ENCODE measurements around the gene UGT8.
"Not testable (repeated sequence)": the region's sequence is repeated elsewhere in the genome, so short reads cannot be mapped to it uniquely, and the experiment has no call there.

UGT8 gene, protein sequence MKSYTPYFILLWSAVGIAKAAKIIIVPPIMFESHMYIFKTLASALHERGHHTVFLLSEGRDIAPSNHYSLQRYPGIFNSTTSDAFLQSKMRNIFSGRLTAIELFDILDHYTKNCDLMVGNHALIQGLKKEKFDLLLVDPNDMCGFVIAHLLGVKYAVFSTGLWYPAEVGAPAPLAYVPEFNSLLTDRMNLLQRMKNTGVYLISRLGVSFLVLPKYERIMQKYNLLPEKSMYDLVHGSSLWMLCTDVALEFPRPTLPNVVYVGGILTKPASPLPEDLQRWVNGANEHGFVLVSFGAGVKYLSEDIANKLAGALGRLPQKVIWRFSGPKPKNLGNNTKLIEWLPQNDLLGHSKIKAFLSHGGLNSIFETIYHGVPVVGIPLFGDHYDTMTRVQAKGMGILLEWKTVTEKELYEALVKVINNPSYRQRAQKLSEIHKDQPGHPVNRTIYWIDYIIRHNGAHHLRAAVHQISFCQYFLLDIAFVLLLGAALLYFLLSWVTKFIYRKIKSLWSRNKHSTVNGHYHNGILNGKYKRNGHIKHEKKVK

GRCh38 chr4:114598191-114599121, at the start of gene UGT8:
TSS of gene UGT8 (plus strand) at chr4:114598807. CDS start at chr4:114622881, 24,074 bp downstream.
- peak within 1 kb of the TSS; percentile 74 for H3K4me3 Mint-ChIP-seq

GRCh38 chr4:114549638-114550037, 49.0 kb upstream of the UGT8 start:
- H3K27ac Mint-ChIP-seq = no peak overlapping the region
- no peaks in the 10 kb centered on the region for H3K27me3 Mint-ChIP-seq
- H3K4me3 Mint-ChIP-seq = no peak overlapping the region
- no peaks in the 10 kb centered on the region for H3K4me1 Mint-ChIP-seq (ENCODE audit: low read depth)
- no peaks in the 10 kb centered on the region for H3K36me3 Mint-ChIP-seq (ENCODE audit: low read depth)
- H3K9me3 Mint-ChIP-seq = no peaks in the 10 kb centered on the region

More at GRCh38 chr4:114598191-114599121, at the start of gene UGT8:
- Mint-ChIP-seq H3K27ac (no peak within 1 kb of the TSS), H3K36me3 (ENCODE audit: low read depth) (no peaks in the 10 kb centered on the region), H3K9me3 (no peaks in the 10 kb centered on the region), H3K27me3 (peaks cover 49% of the 10 kb centered on the region), H3K4me1 (ENCODE audit: low read depth) (peaks cover 13% of the 10 kb centered on the region)

GRCh38 chr4:114558446-114559020, 40.1 kb upstream of the UGT8 start:
- Mint-ChIP-seq H3K4me3 (no peak overlapping the region), H3K9me3 (peaks cover 3% of the 10 kb centered on the region), H3K36me3 (ENCODE audit: low read depth) (no peaks in the 10 kb centered on the region), H3K27me3 (no peaks in the 10 kb centered on the region), H3K4me1 (ENCODE audit: low read depth) (no peaks in the 10 kb centered on the region), H3K27ac (no peak overlapping the region)

GRCh38 chr4:114561590-114561989, 37.0 kb upstream of the UGT8 start:
- H3K36me3 Mint-ChIP-seq (ENCODE audit: low read depth) = no peaks in the 10 kb centered on the region
- H3K4me1 Mint-ChIP-seq (ENCODE audit: low read depth) = no peaks in the 10 kb centered on the region
- no peak overlapping the region for H3K4me3 Mint-ChIP-seq
- peaks cover 3% of the 10 kb centered on the region for H3K9me3 Mint-ChIP-seq
- H3K27ac Mint-ChIP-seq = no peak overlapping the region
- H3K27me3 Mint-ChIP-seq = no peaks in the 10 kb centered on the region

- Mint-ChIP-seq H3K27ac (no peak overlapping the region), H3K9me3 (peaks cover 3% of the 10 kb centered on the region), H3K27me3 (no peaks in the 10 kb centered on the region), H3K4me3 (no peak overlapping the region), H3K4me1 (ENCODE audit: low read depth) (no peaks in the 10 kb centered on the region), H3K36me3 (ENCODE audit: low read depth) (no peaks in the 10 kb centered on the region)
Measured at GRCh38 chr4:114562176-114562904, 36.3 kb upstream of the UGT8 start.

DNA sequence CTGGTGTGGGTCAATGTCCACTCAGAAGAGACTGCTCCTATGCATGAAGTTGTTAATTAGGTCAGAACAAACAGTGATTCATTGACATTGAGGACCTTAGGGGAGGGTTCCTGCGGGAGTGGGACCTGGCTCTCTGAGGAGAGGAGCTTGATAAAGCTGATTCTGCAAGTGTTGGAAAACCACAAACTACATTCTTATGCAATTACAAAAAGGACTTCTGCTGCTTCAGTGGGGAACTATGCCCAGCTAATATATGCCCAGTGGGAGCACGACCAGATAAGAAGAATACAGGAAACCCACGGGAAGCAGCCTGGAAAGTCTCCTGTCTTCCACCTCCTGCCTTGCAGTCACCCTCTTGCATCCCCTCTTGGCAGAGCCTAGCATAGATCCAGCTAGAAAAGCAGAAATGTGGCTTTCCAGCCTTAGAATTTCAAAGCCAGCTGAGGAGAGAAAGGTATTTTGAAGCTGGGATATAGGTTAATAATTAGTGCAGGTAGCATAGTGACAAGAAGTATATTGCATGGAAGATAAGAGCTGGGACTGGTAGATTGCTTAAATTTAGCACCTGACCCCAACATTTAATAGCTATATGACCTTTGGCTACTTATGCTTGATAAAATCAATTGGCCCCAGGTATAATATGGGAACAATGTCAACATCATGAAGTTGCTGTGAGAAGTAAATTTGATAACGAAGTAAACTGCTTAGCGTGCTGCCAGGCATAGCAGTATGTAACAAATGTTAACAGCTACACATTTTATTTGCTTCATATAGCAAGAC, 34.9 kb upstream of the UGT8 start:
- Mint-ChIP-seq H3K27ac (no peak overlapping the region), H3K27me3 (no peaks in the 10 kb centered on the region), H3K36me3 (ENCODE audit: low read depth) (no peaks in the 10 kb centered on the region), H3K4me1 (ENCODE audit: low read depth) (no peaks in the 10 kb centered on the region), H3K4me3 (no peak overlapping the region), H3K9me3 (peaks cover 3% of the 10 kb centered on the region)

DNA sequence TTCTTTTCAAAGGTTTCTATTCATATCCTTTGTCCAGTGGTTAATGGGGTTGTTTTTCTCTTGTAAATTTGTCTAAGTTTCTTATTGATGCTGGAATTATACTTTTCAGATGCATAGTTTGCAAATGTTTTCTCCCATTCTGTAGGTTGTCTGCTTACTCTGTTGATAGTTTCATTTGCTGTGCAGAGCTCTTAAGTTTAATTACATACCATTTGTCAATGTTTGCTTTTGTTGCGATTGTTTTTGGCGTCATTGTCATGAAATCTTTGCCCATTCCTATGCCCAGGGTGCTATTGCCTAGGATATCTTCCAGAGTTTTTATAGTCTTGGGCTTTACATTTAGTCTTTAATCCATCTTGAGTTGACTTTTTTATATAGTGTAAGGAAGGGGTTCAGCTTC, 21.2 kb upstream of the UGT8 start:
- Mint-ChIP-seq H3K4me3 (no peak overlapping the region), H3K27me3 (no peaks in the 10 kb centered on the region), H3K27ac (no peak overlapping the region), H3K9me3 (peaks cover 11% of the 10 kb centered on the region), H3K4me1 (ENCODE audit: low read depth) (no peaks in the 10 kb centered on the region), H3K36me3 (ENCODE audit: low read depth) (no peaks in the 10 kb centered on the region)

DNA sequence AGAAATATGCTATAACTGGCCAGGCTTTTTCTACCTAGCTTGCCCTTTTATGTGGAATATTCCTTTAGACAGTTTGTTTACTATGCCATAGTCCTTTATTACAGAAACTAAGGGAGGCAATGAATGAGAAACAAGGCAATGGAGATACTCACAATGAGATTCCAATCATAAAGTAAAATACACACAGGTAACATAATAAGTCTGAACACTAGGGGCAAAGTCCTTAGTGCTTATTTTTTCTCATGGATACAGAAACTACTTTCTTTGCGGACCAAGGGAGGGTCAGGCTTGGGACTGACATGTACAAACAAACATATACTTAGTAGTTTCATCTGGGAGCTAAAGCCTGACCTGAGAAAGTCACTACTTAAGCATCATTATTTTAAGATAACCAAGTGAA, 16.0 kb upstream of the UGT8 start:
- H3K27me3 Mint-ChIP-seq = peaks cover 8% of the 10 kb centered on the region
- H3K4me3 Mint-ChIP-seq = no peak overlapping the region
- H3K4me1 Mint-ChIP-seq (ENCODE audit: low read depth) = no peaks in the 10 kb centered on the region
- H3K36me3 Mint-ChIP-seq (ENCODE audit: low read depth) = no peaks in the 10 kb centered on the region
- H3K27ac Mint-ChIP-seq = no peak overlapping the region
- H3K9me3 Mint-ChIP-seq = peaks cover 8% of the 10 kb centered on the region

DNA sequence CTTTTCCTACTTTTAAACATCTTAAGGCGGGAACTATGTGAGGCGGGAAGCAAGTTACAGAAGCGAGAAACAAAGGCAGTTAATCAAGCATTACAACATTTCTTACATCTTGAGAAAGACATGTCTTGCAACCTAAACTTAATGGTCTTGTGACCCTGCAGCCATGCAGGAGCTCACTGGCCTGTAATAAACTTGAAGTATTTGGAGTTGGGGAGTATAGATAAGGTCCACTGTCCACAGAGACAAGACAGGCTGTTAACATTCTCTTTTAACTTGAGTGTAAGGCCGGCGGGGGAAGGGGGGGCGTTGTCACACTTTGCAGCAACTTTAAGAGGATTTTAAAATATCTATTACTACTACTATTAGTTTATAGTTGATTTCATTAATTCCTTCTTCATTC, 10.3 kb upstream of the UGT8 start:
- Mint-ChIP-seq H3K27ac (no peak overlapping the region), H3K27me3 (peaks cover 5% of the 10 kb centered on the region), H3K4me3 (no peak overlapping the region), H3K36me3 (ENCODE audit: low read depth) (no peaks in the 10 kb centered on the region), H3K4me1 (ENCODE audit: low read depth) (no peaks in the 10 kb centered on the region), H3K9me3 (no peaks in the 10 kb centered on the region)

DNA sequence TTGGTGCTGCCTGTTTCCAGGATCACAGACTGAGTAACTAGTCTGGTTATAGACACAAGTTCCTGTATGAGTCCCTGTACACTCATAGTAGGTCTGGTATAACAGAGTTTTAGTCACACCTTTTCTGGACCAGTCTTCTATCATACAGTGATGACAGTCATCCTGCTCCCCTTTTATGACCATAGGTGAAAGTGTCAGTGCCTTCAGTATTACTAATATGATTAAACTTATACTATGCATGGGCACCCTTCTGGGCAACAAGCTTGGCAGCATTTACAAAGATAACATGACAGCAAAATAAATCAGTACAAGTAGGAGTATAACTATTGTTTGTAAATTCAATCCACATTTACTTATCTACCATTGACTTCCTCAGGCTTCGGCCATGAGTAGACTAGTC, 8.2 kb upstream of the UGT8 start:
- not testable (repeated sequence) for H3K27ac Mint-ChIP-seq; H3K9me3 Mint-ChIP-seq; H3K4me3 Mint-ChIP-seq; H3K36me3 Mint-ChIP-seq (ENCODE audit: low read depth); H3K27me3 Mint-ChIP-seq; H3K4me1 Mint-ChIP-seq (ENCODE audit: low read depth)

DNA sequence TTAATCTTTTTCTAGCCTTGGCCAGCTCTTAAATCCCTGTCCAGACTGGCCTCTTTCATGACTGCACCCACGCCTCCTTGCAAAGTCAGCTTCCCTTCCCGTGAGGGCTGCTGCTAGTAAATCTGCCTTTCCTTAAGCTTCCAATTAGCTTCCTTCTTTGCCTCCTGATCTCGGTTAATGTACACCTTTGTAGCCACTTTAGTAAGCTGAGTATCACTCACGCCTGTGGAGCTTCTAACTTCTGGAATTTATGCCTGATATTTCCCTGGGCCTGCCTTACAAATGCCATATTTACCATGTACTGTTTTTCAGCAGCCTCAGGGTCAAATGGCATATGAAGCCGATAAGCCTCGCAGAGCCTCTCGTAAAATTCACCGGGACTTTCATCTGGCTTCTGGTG, 5.1 kb upstream of the UGT8 start:
- Mint-ChIP-seq H3K27ac (no peak overlapping the region), H3K4me1 (ENCODE audit: low read depth) (peaks cover 4% of the 10 kb centered on the region), H3K36me3 (ENCODE audit: low read depth) (no peaks in the 10 kb centered on the region), H3K27me3 (peaks cover 26% of the 10 kb centered on the region), H3K4me3 (no peak overlapping the region), H3K9me3 (no peaks in the 10 kb centered on the region)

DNA sequence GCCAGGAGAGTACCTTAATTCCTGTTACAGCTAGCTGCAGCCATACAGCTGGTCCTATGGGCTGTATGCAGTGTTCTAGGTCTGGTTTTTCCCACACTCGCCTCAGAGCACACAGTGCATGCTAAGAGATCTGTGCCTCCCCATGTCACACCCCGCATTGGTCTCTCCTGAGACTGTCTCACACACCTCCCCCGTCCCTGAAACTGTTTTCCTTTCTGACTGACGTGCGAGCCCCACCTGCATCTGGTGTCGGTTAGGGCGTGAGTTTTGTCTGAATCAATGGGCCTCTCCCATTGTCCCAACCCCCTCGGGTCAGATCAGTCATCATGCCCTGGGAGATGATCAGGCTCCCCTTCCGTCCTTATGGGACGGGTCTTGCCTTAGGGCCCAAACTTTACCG, 3.4 kb upstream of the UGT8 start:
- Mint-ChIP-seq H3K4me1 (ENCODE audit: low read depth) (peaks cover 13% of the 10 kb centered on the region), H3K4me3 (no peak overlapping the region), H3K36me3 (ENCODE audit: low read depth) (no peaks in the 10 kb centered on the region), H3K27ac (no peak overlapping the region), H3K27me3 (peaks cover 42% of the 10 kb centered on the region), H3K9me3 (no peaks in the 10 kb centered on the region)

DNA sequence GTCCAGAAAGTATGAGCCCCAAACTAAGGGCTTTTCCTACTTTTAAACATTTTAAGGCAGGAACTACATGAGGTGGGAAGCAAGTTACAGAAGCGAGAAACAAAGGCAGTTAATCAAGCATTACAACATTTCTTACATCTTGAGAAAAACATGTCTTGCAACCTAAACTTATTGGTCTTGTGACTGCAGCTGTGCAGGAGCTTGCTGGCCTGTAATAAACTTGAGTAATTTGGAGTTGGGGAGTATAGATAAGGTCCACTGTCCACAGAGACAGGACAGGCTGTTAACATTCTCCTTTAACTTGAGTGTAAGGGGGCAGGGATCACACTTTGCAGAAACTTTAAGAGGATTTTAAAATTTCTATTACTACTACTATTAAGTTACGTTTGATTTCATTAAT, 2.7 kb upstream of the UGT8 start:
- H3K4me1 Mint-ChIP-seq (ENCODE audit: low read depth) = peaks cover 13% of the 10 kb centered on the region
- peaks cover 49% of the 10 kb centered on the region for H3K27me3 Mint-ChIP-seq
- no peak overlapping the region for H3K27ac Mint-ChIP-seq
- no peaks in the 10 kb centered on the region for H3K36me3 Mint-ChIP-seq (ENCODE audit: low read depth)
- no peak overlapping the region for H3K4me3 Mint-ChIP-seq
- H3K9me3 Mint-ChIP-seq = no peaks in the 10 kb centered on the region

Measured in stimulated activated naive CD8-positive, alpha-beta T cell treated with anti-CD3 and anti-CD28 coated beads, Interleukin-15, Interleukin-2, amounts not matched to agents 100 ng/mL and 50 ng/mL, for 24 hours (primary cell).